ENCODE measurements around the gene SLC7A6OS. TPM values are rescaled to one million over a fixed set of nuclear protein-coding genes. Genes with fewer than 3 reads are reported as not detected.

The SLC7A6OS gene
- polyA plus RNA-seq, 3 donors = 9.3 to 10.5 (median 9.7) TPM

- H3K9ac ChIP-seq (ENCODE audit: insufficient read depth, low read length, poor library complexity, severe bottlenecking) = peak overlapping the region; percentile 54
- H3K4me1 Mint-ChIP-seq = peaks cover 24% of the 10 kb centered on the region
- peaks cover 44 to 58% of the 10 kb centered on the region in 2 donors for H3K36me3 ChIP-seq (replicated peaks in 1 of 2; ENCODE audit: control insufficient read depth in 1 of 2, insufficient read depth in 2 of 2, low read length in 2 of 2)
- WGBS (ENCODE audit: insufficient coverage) = under 1% methylated on average over 28 of the region's 28 CpGs
- no peaks in the 10 kb centered on the region for H3K79me2 ChIP-seq (ENCODE audit: insufficient read depth, low read length)
- H3K36me3 Mint-ChIP-seq = peaks cover 65 to 71% of the 10 kb centered on the region in 2 donors
- no peaks in the 10 kb centered on the region for H3K27me3 ChIP-seq (ENCODE audit: control insufficient read depth in 2 of 2, insufficient read depth in 2 of 2, low read length in 2 of 2)
- H3K4me3 Mint-ChIP-seq = peak overlapping the region; percentile 43 to 83
- H3K27me3 Mint-ChIP-seq (ENCODE audit: low read depth in 3 of 3) = peaks cover 6 to 25% (median 10%) of the 10 kb centered on the region in 3 donors
- peak overlapping the region; percentile 64 for H3K4me2 ChIP-seq (replicated peaks; ENCODE audit: extremely low read depth, low read length, poor library complexity, severe bottlenecking)
- H4K20me1 ChIP-seq (ENCODE audit: insufficient read depth, low read length) = no peaks in the 10 kb centered on the region
- H3K4me3 ChIP-seq (replicated peaks in 1 of 3; ENCODE audit: low read depth in 2 of 3, low read length in 3 of 3) = peak overlapping the region in 1 of 3 experiments; percentile 30
- TF ChIP-seq CTCF (IDR thresholded peaks at IDR 0.05) = no peak
- no peaks in the 10 kb centered on the region for H3K9me3 Mint-ChIP-seq
- H3K4me1 ChIP-seq (ENCODE audit: control insufficient read depth in 1 of 2, insufficient read depth in 2 of 2, low read length in 2 of 2) = peaks cover 18 to 20% of the 10 kb centered on the region in 2 donors
- no peak overlapping the region for H3K27ac ChIP-seq (ENCODE audit: low read depth in 1 of 2, low read length in 2 of 2)
- no peak overlapping the region for H3K27ac Mint-ChIP-seq
- intact Hi-C loops (cut with micrococcal nuclease) = no loop called here
- DNase-seq = peak in 1 of 3 donors; percentile 18
- H3K9me3 ChIP-seq (replicated peaks in 1 of 2; ENCODE audit: control insufficient read depth in 1 of 2, insufficient read depth in 1 of 2, low read length in 2 of 2) = no peaks in the 10 kb centered on the region
- no peak overlapping the region for H2AFZ ChIP-seq (ENCODE audit: insufficient read depth, low read depth, low read length, poor library complexity, severe bottlenecking)
Observed at GRCh38 chr16:68356249-68356918, 45.6 kb upstream of the SLC7A6OS start.

GRCh38 chr16:68355447-68356248, 44.9 kb upstream of the SLC7A6OS start:
- no peak for DNase-seq
- intact Hi-C loops (cut with micrococcal nuclease) = no loop called here

More at GRCh38 chr16:68355447-68356248, 44.9 kb upstream of the SLC7A6OS start:
- Histone ChIP-seq H3K4me2 (replicated peaks; ENCODE audit: extremely low read depth, low read length, poor library complexity, severe bottlenecking) (peak overlapping the region; percentile 64), H3K9me3 (replicated peaks in 1 of 2; ENCODE audit: control insufficient read depth in 1 of 2, insufficient read depth in 1 of 2, low read length in 2 of 2) (no peaks in the 10 kb centered on the region), H4K20me1 (ENCODE audit: insufficient read depth, low read length) (no peaks in the 10 kb centered on the region), H3K4me3 (replicated peaks in 1 of 3; ENCODE audit: low read depth in 2 of 3, low read length in 3 of 3) (peak overlapping the region in 1 of 3 experiments; percentile 30), H3K9ac (ENCODE audit: insufficient read depth, low read length, poor library complexity, severe bottlenecking) (peak overlapping the region; percentile 8), H3K4me1 (ENCODE audit: control insufficient read depth in 1 of 2, insufficient read depth in 2 of 2, low read length in 2 of 2) (peaks cover 18 to 20% of the 10 kb centered on the region in 2 donors), H3K36me3 (replicated peaks in 1 of 2; ENCODE audit: control insufficient read depth in 1 of 2, insufficient read depth in 2 of 2, low read length in 2 of 2) (peaks cover 52 to 62% of the 10 kb centered on the region in 2 donors), H2AFZ (ENCODE audit: insufficient read depth, low read depth, low read length, poor library complexity, severe bottlenecking) (no peak overlapping the region), H3K27ac (ENCODE audit: low read depth in 1 of 2, low read length in 2 of 2) (no peak overlapping the region), H3K27me3 (ENCODE audit: control insufficient read depth in 2 of 2, insufficient read depth in 2 of 2, low read length in 2 of 2) (no peaks in the 10 kb centered on the region), H3K79me2 (ENCODE audit: insufficient read depth, low read length) (no peaks in the 10 kb centered on the region)
- no peaks in the 10 kb centered on the region for H3K9me3 Mint-ChIP-seq
- peaks cover 24% of the 10 kb centered on the region for H3K4me1 Mint-ChIP-seq
- peaks cover 68 to 76% of the 10 kb centered on the region in 2 donors for H3K36me3 Mint-ChIP-seq
- H3K27ac Mint-ChIP-seq = peak overlapping the region in 1 of 7 donors; percentile 65
- peaks cover 6 to 25% (median 10%) of the 10 kb centered on the region in 3 donors for H3K27me3 Mint-ChIP-seq (ENCODE audit: low read depth in 3 of 3)
- whole genome bisulfite sequencing (ENCODE audit: insufficient coverage) = 59% methylated on average over 24 of the region's 28 CpGs
- H3K4me3 Mint-ChIP-seq = peak overlapping the region in 1 of 2 donors; percentile 83
- no peak for TF ChIP-seq CTCF (IDR thresholded peaks at IDR 0.05)
